Measurements from ENCODE around the gene PITX3. TPM values are rescaled to one million over a fixed set of nuclear protein-coding genes. Genes with fewer than 3 reads are reported as not detected.

Gene PITX3
- total RNA-seq = not detected in 2 replicates

GRCh38 chr10:102241444-102242117, at the start of gene PITX3:
TSS of gene PITX3 (minus strand) at chr10:102241512. CDS start at chr10:102232080, 9,432 bp downstream.

GRCh38 chr10:102245082-102245931, 4.0 kb upstream of the PITX3 start, which contains the start of gene GBF1:
TSS of gene GBF1 (plus strand) at chr10:102245532. CDS start at chr10:102258939, 13,407 bp downstream.

GRCh38 chr10:102225646-102226541, 15.4 kb downstream of the PITX3 start, which contains the start of gene ELOVL3:
TSS of gene ELOVL3 (plus strand) at chr10:102226299. CDS start at chr10:102226549, 250 bp downstream.

Other genes with a start within 250 kb of the PITX3 start
- 10.8 and 11.1 TPM in 2 replicates for gene ARMH3, start 185.3 kb downstream of the PITX3 start, total RNA-seq
- 24.2 and 33.4 TPM in 2 replicates for gene HPS6, start 176.2 kb downstream of the PITX3 start, total RNA-seq
- gene LDB1, start 121.1 kb downstream of the PITX3 start, total RNA-seq = 41.7 and 57.3 TPM in 2 replicates
- gene PPRC1, start 108.5 kb downstream of the PITX3 start, total RNA-seq = 28.0 and 28.6 TPM in 2 replicates
- gene NOLC1, start 89.1 kb downstream of the PITX3 start, total RNA-seq = 75.4 and 76.1 TPM in 2 replicates
- not detected in 2 replicates for gene ELOVL3, start 15.2 kb downstream of the PITX3 start, total RNA-seq
- gene GBF1, start 4.0 kb upstream of the PITX3 start, total RNA-seq = 54.9 and 55.9 TPM in 2 replicates
- gene NFKB2, start 154.2 kb upstream of the PITX3 start, total RNA-seq = 20.3 and 24.3 TPM in 2 replicates
- gene PSD, start 177.3 kb upstream of the PITX3 start, total RNA-seq = 0.07 and 0.13 TPM in 2 replicates
- 5.2 and 6.0 TPM in 2 replicates for gene FBXL15, start 179.3 kb upstream of the PITX3 start, total RNA-seq
- 44.4 and 49.7 TPM in 2 replicates for gene CUEDC2, start 191.1 kb upstream of the PITX3 start, total RNA-seq
- 0.13 and 0.29 TPM in 2 replicates for gene C10orf95, start 210.0 kb upstream of the PITX3 start, total RNA-seq